Karpas-422 (cell line): ENCODE measurements around the gene KIF1A. TPM values are rescaled to one million over a fixed set of nuclear protein-coding genes. Genes with fewer than 3 reads are reported as not detected.

Experiments
- DNase-seq: peaks from one replicate; pipeline ENCODE4 v3.0.0-alpha.2; 2015
- H2AFZ ChIP-seq: fragments of 200-600 bp; sonication (generic); 2 replicates; pipeline ENCODE4 v1.6.1; 2014; ENCODE audit warnings: antibody characterized with exemption, low read length, mixed read lengths
- H3K27ac ChIP-seq: fragments of 200-600 bp; sonication (generic); 2 replicates; pipeline ENCODE4 v1.5.1; 2014; ENCODE audit warnings: mild to moderate bottlenecking, low read length, moderate library complexity
- H3K27me3 ChIP-seq: fragments of 200-600 bp; sonication (generic); 2 replicates; pipeline ENCODE4 v1.6.1; 2014; ENCODE audit warnings: low read length, mixed read lengths
- H3K36me3 ChIP-seq: fragments of 200-600 bp; sonication (generic); 2 replicates; pipeline ENCODE4 v1.6.1; 2014; ENCODE audit warnings: low read length, mixed read lengths; ENCODE audit not compliant: insufficient read depth
- H3K4me1 ChIP-seq: fragments of 200-600 bp; sonication (generic); 2 replicates; pipeline ENCODE4 v1.6.1; 2014; ENCODE audit warnings: mild to moderate bottlenecking, low read length, mixed read lengths
- H3K4me2 ChIP-seq: fragments of 200-600 bp; sonication (generic); 2 replicates; pipeline ENCODE4 v1.6.1; 2014; ENCODE audit warnings: low read length, low read depth, mild to moderate bottlenecking; ENCODE audit not compliant: poor library complexity, severe bottlenecking
- H3K4me3 ChIP-seq: fragments of 200-600 bp; sonication (generic); 2 replicates; pipeline ENCODE4 v1.5.1; 2014; ENCODE audit warnings: mild to moderate bottlenecking, antibody characterized with exemption, low read length, mixed read lengths
- H3K79me2 ChIP-seq: fragments of 200-600 bp; sonication (generic); 2 replicates; pipeline ENCODE4 v1.6.1; 2014; ENCODE audit warnings: mild to moderate bottlenecking, low read length, mixed read lengths
- H3K9ac ChIP-seq: fragments of 200-600 bp; sonication (generic); 2 replicates; pipeline ENCODE4 v1.6.0; 2014; ENCODE audit warnings: low read length
- H3K9me2 ChIP-seq: fragments of 200-600 bp; sonication (generic), shearing (Covaris generic); replicated peaks from 2 replicates; pipeline ENCODE4 v1.6.0; 2014; ENCODE audit warnings: mild to moderate bottlenecking, low read length, moderate library complexity; ENCODE audit not compliant: insufficient read depth
- H3K9me3 ChIP-seq: fragments of 300-700, 200-600 bp; sonication (generic); 2 replicates; pipeline ENCODE4 v1.6.1; 2014; ENCODE audit warnings: low read length, mixed read lengths
- H4K20me1 ChIP-seq: fragments of 200-600 bp; sonication (generic); 2 replicates; pipeline ENCODE4 v1.6.1; 2014; ENCODE audit warnings: mild to moderate bottlenecking, antibody characterized with exemption, low read length, low read depth; ENCODE audit not compliant: insufficient read depth
- total RNA-seq: library from RNA; depleted of rRNA; stranded (reverse); fragments of >200 nt; shearing (Covaris generic); gene quantifications from 2 replicates; pipeline ENCODE4 v1.2.3, GENCODE V29; 2014; ENCODE audit warnings: low replicate concordance

KIF1A gene
- total RNA-seq, 1 experiment from 2014 or later, result not detected

DNA sequence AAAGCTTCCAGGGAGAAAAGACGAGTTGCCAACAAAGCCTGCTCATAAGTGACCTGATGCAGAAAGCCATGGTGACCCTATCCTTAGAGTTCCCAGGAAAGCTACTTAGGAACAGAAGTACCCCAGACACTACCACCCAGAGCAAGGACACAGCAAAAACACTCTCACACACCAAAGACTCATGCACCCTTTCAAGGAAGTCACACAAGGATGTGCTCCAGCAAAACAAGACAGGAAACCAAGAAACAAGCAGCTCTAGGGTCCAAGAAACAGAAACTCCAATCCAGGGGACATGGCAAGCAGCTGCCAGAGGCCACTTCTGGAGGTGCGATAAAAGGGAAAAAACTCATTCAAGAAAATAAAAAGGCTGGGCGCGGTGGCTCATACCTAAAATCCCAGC is 5.7 kb downstream of the KIF1A start:
- no peak for DNase-seq
- Histone ChIP-seq H3K79me2 (no peaks in the 10 kb centered on the region), H3K36me3 (no peaks in the 10 kb centered on the region), H3K27ac (no peak overlapping the region), H3K9me2 (no peaks in the 10 kb centered on the region), H3K9ac (no peak overlapping the region), H3K4me1 (no peaks in the 10 kb centered on the region), H3K9me3 (no peaks in the 10 kb centered on the region; the same call in 1 of the 2 replicates), H3K4me3 (no peak overlapping the region), H2AFZ (no peak overlapping the region), H3K4me2 (no peak overlapping the region), H3K27me3 (no peaks in the 10 kb centered on the region), H4K20me1 (no peaks in the 10 kb centered on the region)

DNA sequence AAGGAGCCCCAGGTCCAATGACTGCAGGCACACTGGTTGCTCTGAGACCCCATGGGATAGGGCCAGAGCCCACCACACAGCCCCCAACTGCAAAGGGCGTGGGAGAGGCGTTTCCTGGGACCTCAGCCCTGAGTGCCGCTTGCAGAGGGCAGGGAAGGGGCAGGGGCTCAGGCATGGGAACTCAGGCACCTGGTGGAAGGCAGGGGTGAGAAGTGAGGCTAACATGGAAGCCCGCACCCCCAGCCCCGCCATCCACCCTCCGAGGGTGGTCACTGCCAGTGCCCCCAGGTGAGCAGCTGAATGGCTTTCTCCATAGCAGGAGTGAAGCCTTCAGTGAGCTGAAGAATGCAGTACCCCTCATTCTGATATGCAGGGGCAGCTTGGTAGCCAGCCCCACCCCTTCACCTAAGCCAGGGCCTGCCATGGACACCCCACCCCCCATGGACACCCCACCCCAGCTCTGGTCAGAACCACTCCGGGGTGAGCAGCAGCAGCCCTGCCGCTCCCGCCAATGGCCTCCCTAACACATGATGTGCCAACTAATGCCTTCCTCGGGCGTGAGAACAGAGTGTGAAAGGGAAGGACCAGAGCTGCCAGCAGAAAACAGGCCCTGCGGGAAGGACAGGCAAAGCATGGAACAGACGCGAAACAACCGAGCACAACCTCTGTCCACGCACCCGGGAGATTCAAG is 6.6 kb downstream of the KIF1A start:
- no peaks in the 10 kb centered on the region for H4K20me1 ChIP-seq
- H3K36me3 ChIP-seq, result no peaks in the 10 kb centered on the region
- no peaks in the 10 kb centered on the region for H3K27me3 ChIP-seq
- H3K9ac ChIP-seq, result no peak overlapping the region
- no peak overlapping the region for H3K27ac ChIP-seq
- H2AFZ ChIP-seq, result no peak overlapping the region
- no peak for DNase-seq
- H3K4me2 ChIP-seq, result no peak overlapping the region
- no peaks in the 10 kb centered on the region for H3K9me2 ChIP-seq
- H3K4me3 ChIP-seq, result no peak overlapping the region
- H3K79me2 ChIP-seq, result no peaks in the 10 kb centered on the region
- H3K9me3 ChIP-seq, result no peaks in the 10 kb centered on the region; the same call in 1 of the 2 replicates
- H3K4me1 ChIP-seq, result no peaks in the 10 kb centered on the region

DNA sequence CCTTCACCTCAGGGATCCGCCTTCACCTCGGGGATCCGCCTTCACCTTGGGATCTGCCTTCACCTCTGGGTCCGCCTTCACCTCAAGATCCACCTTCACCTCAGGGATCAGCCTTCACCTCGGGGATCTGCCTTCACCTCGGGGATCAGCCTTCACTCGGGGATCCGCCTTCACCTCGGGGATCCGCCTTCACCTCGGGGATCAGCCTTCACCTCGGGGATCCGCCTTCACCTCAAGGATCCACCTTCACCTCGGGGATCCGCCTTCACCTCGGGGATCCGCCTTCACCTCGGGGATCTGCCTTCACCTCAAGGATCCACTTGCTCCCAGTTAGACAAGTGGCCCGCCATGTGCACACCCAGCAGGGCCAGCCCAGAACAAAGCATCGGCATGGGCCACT is 7.3 kb downstream of the KIF1A start:
- H3K27me3 ChIP-seq, result no peaks in the 10 kb centered on the region
- no peaks in the 10 kb centered on the region for H3K79me2 ChIP-seq
- H3K9me3 ChIP-seq, result no peaks in the 10 kb centered on the region; the same call in 1 of the 2 replicates
- H3K4me2 ChIP-seq, result no peak overlapping the region
- no peaks in the 10 kb centered on the region for H3K4me1 ChIP-seq
- H2AFZ ChIP-seq, result no peak overlapping the region
- H3K4me3 ChIP-seq, result no peak overlapping the region
- H4K20me1 ChIP-seq, result no peaks in the 10 kb centered on the region
- H3K36me3 ChIP-seq, result no peaks in the 10 kb centered on the region
- DNase-seq, result no peak
- H3K9ac ChIP-seq, result no peak overlapping the region
- H3K9me2 ChIP-seq, result no peaks in the 10 kb centered on the region
- H3K27ac ChIP-seq, result no peak overlapping the region

DNA sequence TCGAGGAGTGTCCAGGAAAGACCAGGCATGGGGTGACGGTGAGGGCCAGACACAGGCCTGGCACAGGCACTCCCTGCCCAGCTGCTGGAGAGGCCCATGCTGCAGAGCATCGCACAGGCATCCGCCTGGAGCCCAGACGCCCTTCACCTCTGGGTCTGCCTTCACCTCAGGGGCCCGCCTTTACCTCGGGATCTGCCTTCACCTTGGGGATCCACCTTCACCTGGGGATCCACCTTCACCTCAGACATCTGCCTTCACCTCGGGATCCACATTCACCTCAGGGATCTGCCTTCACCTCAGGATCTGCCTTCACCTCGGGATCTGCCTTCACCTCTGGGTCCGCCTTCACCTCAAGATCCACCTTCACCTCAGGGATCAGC is 7.7 kb downstream of the KIF1A start:
- no peaks in the 10 kb centered on the region for H4K20me1 ChIP-seq
- no peaks in the 10 kb centered on the region; the same call in 1 of the 2 replicates for H3K9me3 ChIP-seq
- H3K4me2 ChIP-seq, result no peak overlapping the region
- H3K36me3 ChIP-seq, result no peaks in the 10 kb centered on the region
- H3K27ac ChIP-seq, result no peak overlapping the region
- no peaks in the 10 kb centered on the region for H3K79me2 ChIP-seq
- no peak for DNase-seq
- H3K27me3 ChIP-seq, result no peaks in the 10 kb centered on the region
- H3K9ac ChIP-seq, result no peak overlapping the region
- no peaks in the 10 kb centered on the region for H3K4me1 ChIP-seq
- no peak overlapping the region for H3K4me3 ChIP-seq
- H2AFZ ChIP-seq, result no peak overlapping the region
- H3K9me2 ChIP-seq, result no peaks in the 10 kb centered on the region

DNA sequence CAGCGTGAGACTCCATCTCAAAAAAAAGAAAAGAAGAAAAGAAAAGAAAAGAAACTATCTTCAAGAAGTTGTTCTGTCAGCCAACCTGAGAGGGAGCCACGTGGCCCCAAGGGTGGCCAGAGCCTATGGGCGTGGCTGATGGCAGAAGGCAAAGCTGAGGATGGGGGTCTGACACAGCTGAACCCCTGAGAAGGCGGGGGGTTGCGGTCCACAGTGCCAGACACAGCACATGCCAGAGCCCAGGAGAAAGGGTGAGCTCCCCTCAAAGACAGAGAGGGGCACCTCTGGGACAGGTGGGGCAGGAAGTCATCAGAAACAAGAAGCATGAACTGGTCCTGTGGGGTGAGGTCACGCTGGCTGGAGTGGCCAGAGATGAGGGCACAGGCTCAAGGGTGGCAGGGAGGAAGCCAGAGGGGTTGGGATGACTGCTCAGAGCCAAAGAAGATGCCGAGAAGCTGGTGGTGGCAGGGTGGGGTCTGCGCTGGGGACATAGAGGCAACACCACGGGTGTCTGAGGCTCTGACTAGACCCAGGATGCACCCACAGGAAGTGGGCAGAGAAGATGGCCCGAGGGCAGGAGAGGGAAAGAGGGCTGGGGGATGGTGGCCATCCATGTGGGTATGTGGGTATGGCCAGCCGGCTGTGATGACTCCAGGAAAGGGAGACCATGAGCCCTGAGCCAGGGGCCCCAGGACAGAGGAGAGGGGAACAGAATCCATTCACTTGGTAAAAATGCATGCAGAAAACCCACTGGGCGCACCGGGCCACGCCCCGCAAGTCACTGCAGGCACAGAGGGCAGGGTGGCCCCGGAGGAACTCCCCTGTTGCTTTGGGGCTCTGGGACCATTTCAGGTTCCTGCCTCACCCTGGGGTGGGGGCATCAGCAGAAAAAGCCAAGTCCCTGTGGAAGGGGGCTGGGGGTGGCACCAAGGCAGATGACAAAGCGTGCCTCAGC is 8.4 kb downstream of the KIF1A start:
- no peaks in the 10 kb centered on the region for H3K27me3 ChIP-seq
- no peaks in the 10 kb centered on the region for H3K36me3 ChIP-seq
- no peak overlapping the region for H3K4me3 ChIP-seq
- H3K79me2 ChIP-seq, result no peaks in the 10 kb centered on the region
- H3K9me2 ChIP-seq, result no peaks in the 10 kb centered on the region
- no peak overlapping the region for H2AFZ ChIP-seq
- DNase-seq, result no peak
- no peak overlapping the region for H3K4me2 ChIP-seq
- H3K4me1 ChIP-seq, result no peaks in the 10 kb centered on the region
- H3K9ac ChIP-seq, result no peak overlapping the region
- no peaks in the 10 kb centered on the region; the same call in 1 of the 2 replicates for H3K9me3 ChIP-seq
- H4K20me1 ChIP-seq, result no peaks in the 10 kb centered on the region
- H3K27ac ChIP-seq, result no peak overlapping the region

DNA sequence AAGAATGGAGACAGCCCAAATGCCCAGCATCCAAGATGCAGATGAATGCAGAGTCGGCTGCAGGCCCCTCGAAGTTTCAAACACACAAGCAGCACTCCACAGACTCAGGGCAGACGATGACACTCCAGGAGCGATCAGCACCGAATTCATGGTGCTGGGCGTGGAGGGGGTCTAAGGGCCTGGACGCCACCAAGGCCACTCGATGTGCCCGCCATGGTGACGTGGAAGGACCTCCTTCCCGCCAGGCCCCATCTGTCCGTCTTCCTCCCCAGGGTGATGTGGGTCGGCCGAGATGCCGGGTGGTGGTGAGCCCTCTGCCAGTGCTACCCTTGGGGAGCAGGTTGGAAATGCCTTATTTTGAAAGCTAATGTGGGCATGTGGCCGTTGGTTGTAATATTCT is 9.4 kb downstream of the KIF1A start:
- H4K20me1 ChIP-seq, result no peaks in the 10 kb centered on the region
- no peaks in the 10 kb centered on the region for H3K4me1 ChIP-seq
- H3K9ac ChIP-seq, result no peak overlapping the region
- H3K27ac ChIP-seq, result no peak overlapping the region
- no peak for DNase-seq
- no peak overlapping the region for H3K4me2 ChIP-seq
- no peaks in the 10 kb centered on the region for H3K79me2 ChIP-seq
- H3K4me3 ChIP-seq, result no peak overlapping the region
- H3K36me3 ChIP-seq, result no peaks in the 10 kb centered on the region
- H3K27me3 ChIP-seq, result no peaks in the 10 kb centered on the region
- no peaks in the 10 kb centered on the region for H3K9me2 ChIP-seq
- no peaks in the 10 kb centered on the region; the same call in 1 of the 2 replicates for H3K9me3 ChIP-seq
- no peak overlapping the region for H2AFZ ChIP-seq

DNA sequence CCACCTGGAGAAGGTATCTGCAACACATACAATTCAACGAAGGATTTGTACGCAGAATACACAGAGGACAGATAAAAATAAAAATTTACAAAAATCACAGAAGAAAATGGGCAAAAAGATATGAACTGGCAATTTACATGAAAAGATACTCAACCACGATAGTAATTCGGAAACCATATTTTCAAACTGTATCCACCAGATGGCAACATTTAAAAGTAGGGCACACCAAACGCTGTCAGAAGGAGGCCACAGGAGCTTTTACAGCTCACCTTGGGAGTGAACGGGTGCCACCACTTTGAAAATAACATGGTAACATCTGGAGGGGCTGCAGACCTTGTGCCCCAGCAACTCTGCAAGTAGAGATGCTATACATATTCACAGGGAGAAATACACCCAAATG is 9.8 kb downstream of the KIF1A start:
- Histone ChIP-seq H3K9me3 (no peaks in the 10 kb centered on the region; the same call in 1 of the 2 replicates), H3K27me3 (no peaks in the 10 kb centered on the region), H3K9me2 (no peaks in the 10 kb centered on the region), H3K4me2 (no peak overlapping the region), H3K27ac (no peak overlapping the region), H4K20me1 (no peaks in the 10 kb centered on the region), H2AFZ (no peak overlapping the region), H3K4me1 (no peaks in the 10 kb centered on the region), H3K79me2 (no peaks in the 10 kb centered on the region), H3K9ac (no peak overlapping the region), H3K4me3 (no peak overlapping the region), H3K36me3 (no peaks in the 10 kb centered on the region)
- peak; percentile 54 for DNase-seq

DNA sequence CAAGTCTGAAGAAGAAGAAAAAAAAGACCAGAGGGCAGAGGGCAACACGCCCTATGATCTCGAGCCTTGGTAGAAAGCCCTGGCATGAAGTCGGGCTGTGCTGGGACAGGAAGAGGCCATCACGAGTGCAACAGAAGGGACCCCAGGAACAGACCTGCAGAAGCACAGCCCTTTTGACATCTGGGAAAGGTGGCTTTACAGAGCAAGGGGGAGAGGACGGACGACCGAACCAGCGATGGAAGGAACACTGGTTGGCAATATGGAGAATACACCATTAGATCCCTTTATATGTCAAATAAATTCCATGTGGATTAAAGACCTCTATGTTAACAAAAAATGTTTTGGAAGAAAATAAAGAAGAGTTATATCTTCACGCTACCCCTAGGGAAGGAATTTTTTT is 10.7 kb downstream of the KIF1A start:
- no peaks in the 10 kb centered on the region for H3K4me1 ChIP-seq
- H4K20me1 ChIP-seq, result no peaks in the 10 kb centered on the region
- H3K9me3 ChIP-seq, result no peaks in the 10 kb centered on the region; the same call in 1 of the 2 replicates
- H2AFZ ChIP-seq, result no peak overlapping the region
- H3K27ac ChIP-seq, result no peak overlapping the region
- DNase-seq, result no peak
- H3K9ac ChIP-seq, result no peak overlapping the region
- H3K4me3 ChIP-seq, result no peak overlapping the region
- no peaks in the 10 kb centered on the region for H3K79me2 ChIP-seq
- no peak overlapping the region for H3K4me2 ChIP-seq
- H3K36me3 ChIP-seq, result no peaks in the 10 kb centered on the region
- no peaks in the 10 kb centered on the region for H3K27me3 ChIP-seq
- H3K9me2 ChIP-seq, result no peaks in the 10 kb centered on the region
